Neural cell (in vitro differentiated cells): Measurements from ENCODE around the gene ARHGEF17. TPM values are rescaled to one million over a fixed set of nuclear protein-coding genes. Genes with fewer than 3 reads are reported as not detected.
"Not testable (repeated sequence)": the region's sequence is repeated elsewhere in the genome, so short reads cannot be mapped to it uniquely, and the experiment has no call there.

Source experiments
- H2AFZ ChIP-seq: fragments of 200-600, 300-800 bp; sonication (generic), shearing (Covaris generic); 2 replicates; pipeline ENCODE4 v1.6.0; 2014; ENCODE audit warnings: low read depth, mild to moderate bottlenecking, antibody characterized with exemption, low read length, moderate library complexity
- H3F3A ChIP-seq: fragments of 200-600 bp; shearing (Covaris generic); 2 replicates; pipeline ENCODE4 v1.6.1; 2016; ENCODE audit warnings: mild to moderate bottlenecking, moderate library complexity, mixed read lengths, antibody characterized with exemption, low read length; ENCODE audit not compliant: insufficient read depth, poor library complexity, severe bottlenecking
- H3K27ac ChIP-seq: fragments of 200-600, 300-800 bp; sonication (generic), shearing (Covaris generic); 2 replicates; pipeline ENCODE4 v1.5.1; 2014; ENCODE audit warnings: mild to moderate bottlenecking, low read length, moderate library complexity
- H3K27me3 ChIP-seq: fragments of 300-800, 200-600 bp; sonication (generic), shearing (Covaris generic); 2 replicates; pipeline ENCODE4 v1.6.0; 2014; ENCODE audit warnings: mild to moderate bottlenecking, low read depth, low read length, moderate library complexity; ENCODE audit not compliant: insufficient read depth
- H3K36me3 ChIP-seq: fragments of 300-800, 200-600 bp; sonication (generic), shearing (Covaris generic); 2 replicates; pipeline ENCODE4 v1.5.1; 2014; ENCODE audit warnings: mild to moderate bottlenecking, antibody characterized with exemption, low read length, moderate library complexity; ENCODE audit not compliant: insufficient read depth
- H3K4me2 ChIP-seq: fragments of 300-800, 200-600 bp; sonication (generic), shearing (Covaris generic); 2 replicates; pipeline ENCODE4 v1.6.0; 2014; ENCODE audit warnings: mild to moderate bottlenecking, low read length
- H3K4me3 ChIP-seq: fragments of 300-800, 200-600 bp; sonication (generic), shearing (Covaris generic); 2 replicates; pipeline ENCODE4 v1.5.1; 2014; ENCODE audit warnings: mild to moderate bottlenecking, low read length, moderate library complexity
- H3K79me2 ChIP-seq: fragments of 200-600 bp; shearing (Covaris generic); replicated peaks from 2 replicates; pipeline ENCODE4 v1.6.0; 2014; ENCODE audit warnings: mild to moderate bottlenecking, low read length, moderate library complexity; ENCODE audit not compliant: insufficient read depth
- H3K9ac ChIP-seq: fragments of 300-800, 200-600 bp; sonication (generic), shearing (Covaris generic); 2 replicates; pipeline ENCODE4 v1.6.1; 2016; ENCODE audit warnings: mild to moderate bottlenecking, low read length, mixed read lengths
- H3K9me2 ChIP-seq: fragments of 200-600 bp; shearing (Covaris generic); 2 replicates; pipeline ENCODE4 v1.6.1; 2016; ENCODE audit warnings: mild to moderate bottlenecking, low read length, mixed read lengths; ENCODE audit not compliant: insufficient read depth
- H3K9me3 ChIP-seq: fragments of 200-600, 300-800 bp; sonication (generic), shearing (Covaris generic); 2 replicates; pipeline ENCODE4 v1.6.1; 2016; ENCODE audit warnings: mild to moderate bottlenecking, mixed run types, low read length, moderate library complexity, mixed read lengths
- H4K20me1 ChIP-seq: fragments of 200-600 bp; shearing (Covaris generic); 2 replicates; pipeline ENCODE4 v1.6.1; 2016; ENCODE audit warnings: mild to moderate bottlenecking, mixed run types; ENCODE audit not compliant: insufficient read depth
- EP300 ChIP-seq: fragments of 450-650 bp; conservative IDR thresholded peaks from 2 replicates; pipeline ENCODE4 v1.6.1; 2014; ENCODE audit warnings: antibody characterized with exemption, mild to moderate bottlenecking, moderate library complexity; ENCODE audit not compliant: poor library complexity, severe bottlenecking
- EZH2 ChIP-seq: fragments of 200-600, 300-800 bp; shearing (Covaris generic), sonication (generic); IDR thresholded peaks from 2 replicates; pipeline ENCODE4 v1.6.1; 2014; ENCODE audit warnings: antibody characterized with exemption, low read length, borderline replicate concordance, mild to moderate bottlenecking; ENCODE audit not compliant: insufficient read depth, poor library complexity, severe bottlenecking
- MXI1 ChIP-seq: fragments of 450-650 bp; conservative IDR thresholded peaks from 2 replicates; pipeline ENCODE4 v1.6.1; 2014; ENCODE audit warnings: antibody characterized with exemption, mild to moderate bottlenecking; ENCODE audit not compliant: poor library complexity, severe bottlenecking
- POLR2AphosphoS5 ChIP-seq: IDR thresholded peaks from 2 replicates; pipeline ENCODE4 v1.6.1; 2012
- RAD21 ChIP-seq: fragments of 450-650 bp; conservative IDR thresholded peaks from 2 replicates; pipeline ENCODE4 v1.6.1; 2014; ENCODE audit warnings: antibody characterized with exemption, mild to moderate bottlenecking, moderate library complexity
- SMC3 ChIP-seq: fragments of 450-650 bp; conservative IDR thresholded peaks from 2 replicates; pipeline ENCODE4 v1.6.1; 2014; ENCODE audit warnings: antibody characterized with exemption, mild to moderate bottlenecking, moderate library complexity; ENCODE audit not compliant: poor library complexity
- TAF1 ChIP-seq: IDR thresholded peaks from 2 replicates; pipeline ENCODE4 v1.6.1; 2012; ENCODE audit warnings: low read depth
- polyA plus RNA-seq: library from polyadenylated mRNA; depleted of rRNA; stranded (reverse); fragments of >200 nt; gene quantifications from 2 replicates; pipeline ENCODE4 v1.2.3, GENCODE V29; 2014
- TF ChIP-seq, protein P1 (sequence below): IDR thresholded peaks from 2 replicates; pipeline ENCODE4 v1.6.1; 2012; ENCODE audit warnings: borderline replicate concordance
- TF ChIP-seq, protein P2 (sequence below): fragments of 450-650 bp; IDR thresholded peaks from 2 replicates; pipeline ENCODE4 v1.5.1; 2014; ENCODE audit warnings: antibody characterized with exemption, mild to moderate bottlenecking, moderate library complexity; ENCODE audit not compliant: poor library complexity, severe bottlenecking

Gene ARHGEF17
- polyA plus RNA-seq, 1 donor from 2014 or later = 7.9 TPM

DNA sequence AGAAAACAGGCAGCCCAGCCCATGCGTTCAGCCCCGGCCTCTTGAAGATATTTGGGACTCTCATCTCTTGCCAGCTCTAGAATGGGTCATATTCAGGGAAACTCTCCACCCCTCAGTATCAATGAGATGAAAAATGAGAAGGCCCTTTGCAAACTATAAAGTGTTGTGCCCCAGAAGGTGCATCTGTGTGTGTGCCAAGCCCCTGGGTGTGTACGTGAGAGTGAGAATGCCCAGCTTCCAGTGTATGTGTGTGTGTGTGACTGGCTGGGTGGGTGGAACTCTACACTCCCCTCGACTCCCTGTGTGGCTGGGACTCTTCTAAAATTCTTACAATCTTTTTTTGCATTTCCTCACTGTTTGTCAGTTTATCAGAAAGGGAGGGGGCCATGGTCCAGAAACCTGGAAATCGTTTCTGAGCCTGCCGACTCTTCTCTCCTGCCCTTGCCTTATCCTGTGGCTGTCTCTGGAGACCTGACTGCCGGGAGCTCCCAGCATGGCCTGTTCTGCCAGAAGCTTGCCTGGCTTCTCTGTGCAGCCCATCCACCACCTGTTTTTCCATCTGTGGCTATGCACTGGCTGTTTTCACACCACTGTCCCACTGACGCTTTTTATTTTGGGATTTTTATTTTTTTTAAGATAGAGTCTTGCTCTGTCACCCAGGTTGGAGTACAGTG lies 34.7 kb upstream of the ARHGEF17 start:
- no peaks in the 10 kb centered on the region for H3K79me2 ChIP-seq
- H4K20me1 ChIP-seq = no peaks in the 10 kb centered on the region
- no peaks in the 10 kb centered on the region for H3K9me2 ChIP-seq
- H3F3A ChIP-seq = no peaks in the 10 kb centered on the region
- no peak overlapping the region for H3K4me3 ChIP-seq
- no peaks in the 10 kb centered on the region for H3K36me3 ChIP-seq
- no peak overlapping the region for H2AFZ ChIP-seq
- H3K9ac ChIP-seq = no peak overlapping the region
- no peaks in the 10 kb centered on the region for H3K9me3 ChIP-seq
- no peaks in the 10 kb centered on the region for H3K27me3 ChIP-seq
- H3K27ac ChIP-seq = no peak overlapping the region
- H3K4me2 ChIP-seq = no peak overlapping the region
- no peak for TF ChIP-seq EP300
- no peak for TF ChIP-seq EZH2
- TF ChIP-seq POLR2AphosphoS5 = no peak
- no peak for TF ChIP-seq RAD21
- TF ChIP-seq, protein P1, sequence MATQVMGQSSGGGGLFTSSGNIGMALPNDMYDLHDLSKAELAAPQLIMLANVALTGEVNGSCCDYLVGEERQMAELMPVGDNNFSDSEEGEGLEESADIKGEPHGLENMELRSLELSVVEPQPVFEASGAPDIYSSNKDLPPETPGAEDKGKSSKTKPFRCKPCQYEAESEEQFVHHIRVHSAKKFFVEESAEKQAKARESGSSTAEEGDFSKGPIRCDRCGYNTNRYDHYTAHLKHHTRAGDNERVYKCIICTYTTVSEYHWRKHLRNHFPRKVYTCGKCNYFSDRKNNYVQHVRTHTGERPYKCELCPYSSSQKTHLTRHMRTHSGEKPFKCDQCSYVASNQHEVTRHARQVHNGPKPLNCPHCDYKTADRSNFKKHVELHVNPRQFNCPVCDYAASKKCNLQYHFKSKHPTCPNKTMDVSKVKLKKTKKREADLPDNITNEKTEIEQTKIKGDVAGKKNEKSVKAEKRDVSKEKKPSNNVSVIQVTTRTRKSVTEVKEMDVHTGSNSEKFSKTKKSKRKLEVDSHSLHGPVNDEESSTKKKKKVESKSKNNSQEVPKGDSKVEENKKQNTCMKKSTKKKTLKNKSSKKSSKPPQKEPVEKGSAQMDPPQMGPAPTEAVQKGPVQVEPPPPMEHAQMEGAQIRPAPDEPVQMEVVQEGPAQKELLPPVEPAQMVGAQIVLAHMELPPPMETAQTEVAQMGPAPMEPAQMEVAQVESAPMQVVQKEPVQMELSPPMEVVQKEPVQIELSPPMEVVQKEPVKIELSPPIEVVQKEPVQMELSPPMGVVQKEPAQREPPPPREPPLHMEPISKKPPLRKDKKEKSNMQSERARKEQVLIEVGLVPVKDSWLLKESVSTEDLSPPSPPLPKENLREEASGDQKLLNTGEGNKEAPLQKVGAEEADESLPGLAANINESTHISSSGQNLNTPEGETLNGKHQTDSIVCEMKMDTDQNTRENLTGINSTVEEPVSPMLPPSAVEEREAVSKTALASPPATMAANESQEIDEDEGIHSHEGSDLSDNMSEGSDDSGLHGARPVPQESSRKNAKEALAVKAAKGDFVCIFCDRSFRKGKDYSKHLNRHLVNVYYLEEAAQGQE = no peak
- no peak for TF ChIP-seq SMC3
- TF ChIP-seq MXI1 = no peak
- no peak for TF ChIP-seq TAF1
- TF ChIP-seq, protein P2, sequence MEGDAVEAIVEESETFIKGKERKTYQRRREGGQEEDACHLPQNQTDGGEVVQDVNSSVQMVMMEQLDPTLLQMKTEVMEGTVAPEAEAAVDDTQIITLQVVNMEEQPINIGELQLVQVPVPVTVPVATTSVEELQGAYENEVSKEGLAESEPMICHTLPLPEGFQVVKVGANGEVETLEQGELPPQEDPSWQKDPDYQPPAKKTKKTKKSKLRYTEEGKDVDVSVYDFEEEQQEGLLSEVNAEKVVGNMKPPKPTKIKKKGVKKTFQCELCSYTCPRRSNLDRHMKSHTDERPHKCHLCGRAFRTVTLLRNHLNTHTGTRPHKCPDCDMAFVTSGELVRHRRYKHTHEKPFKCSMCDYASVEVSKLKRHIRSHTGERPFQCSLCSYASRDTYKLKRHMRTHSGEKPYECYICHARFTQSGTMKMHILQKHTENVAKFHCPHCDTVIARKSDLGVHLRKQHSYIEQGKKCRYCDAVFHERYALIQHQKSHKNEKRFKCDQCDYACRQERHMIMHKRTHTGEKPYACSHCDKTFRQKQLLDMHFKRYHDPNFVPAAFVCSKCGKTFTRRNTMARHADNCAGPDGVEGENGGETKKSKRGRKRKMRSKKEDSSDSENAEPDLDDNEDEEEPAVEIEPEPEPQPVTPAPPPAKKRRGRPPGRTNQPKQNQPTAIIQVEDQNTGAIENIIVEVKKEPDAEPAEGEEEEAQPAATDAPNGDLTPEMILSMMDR = no peak

DNA sequence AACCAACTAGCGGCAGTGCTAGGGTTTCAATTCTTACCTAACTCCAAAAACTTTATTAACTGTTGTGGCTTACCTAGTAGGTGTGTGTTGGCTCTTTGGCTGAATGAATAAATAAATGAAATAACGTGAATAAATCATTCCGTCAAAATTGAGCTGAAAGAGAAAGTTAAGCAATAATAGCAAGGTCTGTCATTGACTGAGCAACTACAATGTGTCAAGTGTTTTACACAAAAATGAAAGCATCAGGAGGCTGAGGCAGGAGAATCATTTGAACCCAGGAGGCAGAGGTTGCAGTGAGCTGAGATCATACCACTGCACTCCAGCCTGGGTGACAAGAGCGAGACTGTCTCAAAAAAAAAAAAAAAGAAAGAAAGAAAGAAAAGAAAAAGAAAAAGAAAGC lies 33.9 kb upstream of the ARHGEF17 start:
- H3K4me3 ChIP-seq, H4K20me1 ChIP-seq, H3K9me2 ChIP-seq, H2AFZ ChIP-seq, H3K27me3 ChIP-seq, H3F3A ChIP-seq, H3K79me2 ChIP-seq, H3K27ac ChIP-seq, H3K9me3 ChIP-seq, H3K9ac ChIP-seq, H3K36me3 ChIP-seq, H3K4me2 ChIP-seq: not testable (repeated sequence)
